Neutrophil (primary cell): ENCODE results near the gene EBF3.

ENCODE experiments used
- H3K27ac ChIP-seq: fragments of 200-600 bp; sonication (generic); 2 replicates; pipeline ENCODE4 v1.5.1; 2016; ENCODE audit warnings: mild to moderate bottlenecking, moderate library complexity
- H3K27me3 ChIP-seq: fragments of 200-600 bp; sonication (generic); 2 replicates; pipeline ENCODE4 v1.6.0; 2016; ENCODE audit warnings: mild to moderate bottlenecking
- H3K36me3 ChIP-seq: fragments of 200-600 bp; sonication (generic); 2 replicates; pipeline ENCODE4 v1.5.1; 2017
- H3K4me1 ChIP-seq, 2 experiments: fragments of 200-600 bp in 1 of 2; sonication (generic) in 1 of 2; 1 replicate in 1 of 2; 2 replicates in 1 of 2; pipeline versions ENCODE4 v1.5.1 to v1.6.1; 2013 to 2016; ENCODE audit warnings: low read depth in 1 of 2, low read length in 1 of 2, mild to moderate bottlenecking in 1 of 2, moderate library complexity in 1 of 2; ENCODE audit not compliant: control insufficient read depth in 1 of 2, insufficient read depth in 1 of 2
- H3K4me3 ChIP-seq, 2 experiments: fragments of 200-600 bp in 1 of 2; sonication (generic) in 1 of 2; 1 replicate in 1 of 2; 2 replicates in 1 of 2; pipeline ENCODE4 v1.5.1; 2013 to 2016; ENCODE audit warnings: low read depth in 1 of 2, low read length in 1 of 2, mild to moderate bottlenecking in 1 of 2, moderate library complexity in 1 of 2
- H3K9me3 ChIP-seq: fragments of 200-600 bp; sonication (generic); 2 replicates; pipeline ENCODE4 v1.5.1; 2016
- TF ChIP-seq, protein P1 (sequence below): fragments of 200-600 bp; sonication (generic); IDR thresholded peaks from 2 replicates; pipeline ENCODE4 v1.5.1; 2016; ENCODE audit warnings: antibody characterized with exemption

The EBF3 gene

DNA sequence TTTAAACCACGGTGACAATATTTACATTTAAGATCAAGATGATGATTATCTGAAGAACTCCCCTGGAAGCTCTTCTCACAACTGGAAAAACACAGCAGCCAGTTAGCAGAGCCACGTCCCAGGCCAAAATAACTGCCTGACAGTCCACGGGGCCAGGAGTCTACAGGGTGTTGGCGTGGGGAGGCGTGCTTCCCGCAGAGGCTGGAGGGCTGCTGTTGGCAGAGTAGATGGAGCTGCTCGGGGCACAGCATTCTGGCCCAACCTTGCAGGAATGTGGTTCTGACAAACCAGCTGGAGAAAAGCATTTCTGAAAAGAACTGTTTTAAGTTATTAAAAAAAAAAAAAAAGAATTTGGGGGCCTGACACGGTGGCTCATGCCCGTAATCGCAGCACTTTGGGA is 177.9 kb downstream of the EBF3 start:
- H3K27me3 ChIP-seq = no peaks in the 10 kb centered on the region
- H3K27ac ChIP-seq = no peak overlapping the region
- peaks cover 6 to 13% of the 10 kb centered on the region in 2 experiments for H3K4me1 ChIP-seq
- TF ChIP-seq, protein P1, sequence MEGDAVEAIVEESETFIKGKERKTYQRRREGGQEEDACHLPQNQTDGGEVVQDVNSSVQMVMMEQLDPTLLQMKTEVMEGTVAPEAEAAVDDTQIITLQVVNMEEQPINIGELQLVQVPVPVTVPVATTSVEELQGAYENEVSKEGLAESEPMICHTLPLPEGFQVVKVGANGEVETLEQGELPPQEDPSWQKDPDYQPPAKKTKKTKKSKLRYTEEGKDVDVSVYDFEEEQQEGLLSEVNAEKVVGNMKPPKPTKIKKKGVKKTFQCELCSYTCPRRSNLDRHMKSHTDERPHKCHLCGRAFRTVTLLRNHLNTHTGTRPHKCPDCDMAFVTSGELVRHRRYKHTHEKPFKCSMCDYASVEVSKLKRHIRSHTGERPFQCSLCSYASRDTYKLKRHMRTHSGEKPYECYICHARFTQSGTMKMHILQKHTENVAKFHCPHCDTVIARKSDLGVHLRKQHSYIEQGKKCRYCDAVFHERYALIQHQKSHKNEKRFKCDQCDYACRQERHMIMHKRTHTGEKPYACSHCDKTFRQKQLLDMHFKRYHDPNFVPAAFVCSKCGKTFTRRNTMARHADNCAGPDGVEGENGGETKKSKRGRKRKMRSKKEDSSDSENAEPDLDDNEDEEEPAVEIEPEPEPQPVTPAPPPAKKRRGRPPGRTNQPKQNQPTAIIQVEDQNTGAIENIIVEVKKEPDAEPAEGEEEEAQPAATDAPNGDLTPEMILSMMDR = no peak
- no peaks in the 10 kb centered on the region for H3K36me3 ChIP-seq
- H3K9me3 ChIP-seq = no peaks in the 10 kb centered on the region
- no peak overlapping the region for H3K4me3 ChIP-seq

DNA sequence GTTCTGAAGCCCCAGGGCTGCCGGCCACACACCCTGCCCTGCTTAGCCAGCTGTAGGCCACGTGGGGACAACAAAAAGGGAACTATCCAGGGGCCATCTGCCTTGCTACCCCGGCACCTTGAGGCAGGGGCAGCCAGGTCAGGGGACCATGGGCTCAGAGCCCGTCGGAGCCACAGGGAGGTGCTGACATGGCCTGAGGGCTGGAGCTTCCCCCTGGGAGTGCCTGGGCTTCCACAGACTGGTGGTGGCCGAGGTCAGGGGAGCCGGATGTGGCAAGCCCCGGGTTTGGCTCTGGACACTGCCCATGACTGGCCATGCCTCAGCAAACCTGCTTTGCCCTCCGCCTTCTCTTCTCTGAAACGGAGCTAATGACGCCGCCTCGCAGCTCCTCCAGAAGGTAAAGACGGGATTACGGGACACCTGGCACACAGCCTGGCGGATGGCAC is 178.5 kb downstream of the EBF3 start:
- Histone ChIP-seq H3K36me3 (no peaks in the 10 kb centered on the region), H3K27ac (no peak overlapping the region), H3K4me3 (no peak overlapping the region), H3K9me3 (no peaks in the 10 kb centered on the region), H3K4me1 (peaks cover 6 to 13% of the 10 kb centered on the region in 2 experiments), H3K27me3 (no peaks in the 10 kb centered on the region)
- TF ChIP-seq, protein P1 = no peak
